NCI-H774 (cell line): ENCODE data around the gene WDFY4.

Experiments
- DNase-seq: peaks from one replicate; lab custom pipeline; 2025; lab: John Stamatoyannopoulos, UW

Gene WDFY4

GRCh38 chr10:48656241-48656913, 28.3 kb upstream of the WDFY4 start:
- DNase-seq: peak; percentile 82

- no peak for DNase-seq
Measured at GRCh38 chr10:48656914-48657305, 27.8 kb upstream of the WDFY4 start.

- no peak for DNase-seq
Measured at GRCh38 chr10:48657416-48657815, 27.3 kb upstream of the WDFY4 start.

- DNase-seq: peak; percentile 55
Measured at GRCh38 chr10:48658243-48658974, 26.3 kb upstream of the WDFY4 start.

GRCh38 chr10:48658975-48659269, 25.8 kb upstream of the WDFY4 start:
- DNase-seq: no peak

GRCh38 chr10:48659790-48660189, 24.9 kb upstream of the WDFY4 start:
- DNase-seq: no peak

GRCh38 chr10:48661441-48661840, 23.2 kb upstream of the WDFY4 start:
- DNase-seq: no peak

GRCh38 chr10:48667960-48668590, 16.6 kb upstream of the WDFY4 start:
- no peak for DNase-seq

GRCh38 chr10:48670978-48671913, 13.4 kb upstream of the WDFY4 start:
- no peak for DNase-seq

- no peak for DNase-seq
Measured at GRCh38 chr10:48671914-48672595, 12.6 kb upstream of the WDFY4 start.

GRCh38 chr10:48672596-48673265, 11.9 kb upstream of the WDFY4 start:
- DNase-seq: no peak

GRCh38 chr10:48677625-48678024, 7.0 kb upstream of the WDFY4 start:
- DNase-seq: no peak

- no peak for DNase-seq
Measured at GRCh38 chr10:48678041-48678440, 6.6 kb upstream of the WDFY4 start.

GRCh38 chr10:48681740-48682139, 2.9 kb upstream of the WDFY4 start:
- no peak for DNase-seq

- no peak for DNase-seq
Measured at GRCh38 chr10:48682265-48682664, 2.4 kb upstream of the WDFY4 start.

GRCh38 chr10:48683424-48683823, 1.2 kb upstream of the WDFY4 start:
- no peak for DNase-seq

GRCh38 chr10:48683868-48684267, 805 bp upstream of the WDFY4 start:
- DNase-seq: no peak

- DNase-seq: no peak
Measured at GRCh38 chr10:48684463-48684791, 246 bp upstream of the WDFY4 start.

- no peak for DNase-seq
Measured at GRCh38 chr10:48685731-48686130, 1.1 kb downstream of the WDFY4 start.

GRCh38 chr10:48690791-48691660, 6.4 kb downstream of the WDFY4 start:
- DNase-seq: no peak
